Activated T-helper 17 cell treated with anti-CD3 and anti-CD28 coated beads, Interleukin-2, amount 50 U/mL, for 72 hours (primary cell): ENCODE results near the gene PTPRN2. TPM values are rescaled to one million over a fixed set of nuclear protein-coding genes. Genes with fewer than 3 reads are reported as not detected.

Experiments
- ATAC-seq: fragments of 150-1000 bp; cut with Tn5 transposase; replicated peaks from 2 replicates; pipeline ENCODE4 v1.10.0; 2021; ENCODE audit warnings: mild to moderate bottlenecking, moderate library complexity
- H3K27ac Mint-ChIP-seq: one replicate; pipeline ENCODE4 v1.8.0; 2022; ENCODE audit warnings: mixed read lengths
- H3K27me3 Mint-ChIP-seq: one replicate; pipeline ENCODE4 v1.8.0; 2022; ENCODE audit warnings: mixed read lengths
- H3K36me3 Mint-ChIP-seq: one replicate; pipeline ENCODE4 v1.8.0; 2022; ENCODE audit warnings: low read depth, mild to moderate bottlenecking, mixed read lengths
- H3K4me1 Mint-ChIP-seq: one replicate; pipeline ENCODE4 v1.8.0; 2022; ENCODE audit warnings: mixed read lengths
- H3K4me3 Mint-ChIP-seq: one replicate; pipeline ENCODE4 v1.8.0; 2022; ENCODE audit warnings: mild to moderate bottlenecking, mixed read lengths
- H3K9me3 Mint-ChIP-seq: one replicate; pipeline ENCODE4 v1.8.0; 2022; ENCODE audit warnings: mixed read lengths
- total RNA-seq, 2 donors: library from RNA; stranded (reverse); gene quantifications; one replicate each; pipeline ENCODE4 v1.2.3, GENCODE V29; 2022

Gene PTPRN2
- total RNA-seq, 2 donors from 2014 or later, result 0.48 to 1.4 TPM

DNA sequence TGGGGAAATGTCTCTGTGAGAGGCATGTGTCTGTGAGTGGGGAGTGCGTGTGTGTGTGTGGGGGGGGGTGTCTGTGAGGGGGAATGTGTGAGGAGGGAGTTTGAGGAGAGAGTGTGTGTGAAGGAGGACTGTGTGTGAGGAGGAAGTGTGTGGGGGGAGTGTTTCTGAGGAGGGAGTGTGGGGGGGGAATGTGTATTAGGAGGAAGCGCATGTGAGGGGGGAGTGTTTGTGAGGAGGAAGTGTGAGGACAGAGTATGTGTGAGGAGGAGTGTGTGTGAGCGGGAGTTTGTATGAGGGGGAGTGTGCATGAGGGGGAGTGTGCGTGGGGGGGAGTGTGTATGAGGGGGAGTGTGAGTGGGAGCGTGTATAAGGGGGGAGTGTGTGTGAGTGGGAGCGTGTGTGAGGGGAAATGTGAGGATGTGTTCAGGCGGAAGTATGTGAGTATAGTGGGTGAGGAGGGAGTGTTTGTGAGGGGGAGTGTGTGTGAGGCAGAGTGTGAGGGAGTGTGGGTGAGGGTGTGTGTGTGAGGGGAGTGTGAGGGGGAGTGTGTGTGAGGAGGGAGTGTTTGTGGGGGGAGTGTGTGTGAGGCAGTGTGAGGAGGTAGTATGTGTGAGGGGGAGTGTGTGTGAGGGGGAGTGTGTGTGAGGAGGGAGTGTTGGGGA, 21.8 kb upstream of the PTPRN2 start:
- no peak overlapping the region for H3K4me3 Mint-ChIP-seq
- H3K4me1 Mint-ChIP-seq, result peaks cover 7% of the 10 kb centered on the region
- no peak for ATAC-seq
- H3K27me3 Mint-ChIP-seq, result no peaks in the 10 kb centered on the region
- H3K36me3 Mint-ChIP-seq, result peaks cover 20% of the 10 kb centered on the region
- no peaks in the 10 kb centered on the region for H3K9me3 Mint-ChIP-seq
- H3K27ac Mint-ChIP-seq, result no peak overlapping the region

- Mint-ChIP-seq H3K4me3 (no peak overlapping the region), H3K27me3 (no peaks in the 10 kb centered on the region), H3K4me1 (peaks cover 5% of the 10 kb centered on the region), H3K27ac (no peak overlapping the region), H3K36me3 (peaks cover 12% of the 10 kb centered on the region), H3K9me3 (no peaks in the 10 kb centered on the region)
- ATAC-seq, result no peak
Measured at GRCh38 chr7:158607563-158607962, 19.9 kb upstream of the PTPRN2 start.

DNA sequence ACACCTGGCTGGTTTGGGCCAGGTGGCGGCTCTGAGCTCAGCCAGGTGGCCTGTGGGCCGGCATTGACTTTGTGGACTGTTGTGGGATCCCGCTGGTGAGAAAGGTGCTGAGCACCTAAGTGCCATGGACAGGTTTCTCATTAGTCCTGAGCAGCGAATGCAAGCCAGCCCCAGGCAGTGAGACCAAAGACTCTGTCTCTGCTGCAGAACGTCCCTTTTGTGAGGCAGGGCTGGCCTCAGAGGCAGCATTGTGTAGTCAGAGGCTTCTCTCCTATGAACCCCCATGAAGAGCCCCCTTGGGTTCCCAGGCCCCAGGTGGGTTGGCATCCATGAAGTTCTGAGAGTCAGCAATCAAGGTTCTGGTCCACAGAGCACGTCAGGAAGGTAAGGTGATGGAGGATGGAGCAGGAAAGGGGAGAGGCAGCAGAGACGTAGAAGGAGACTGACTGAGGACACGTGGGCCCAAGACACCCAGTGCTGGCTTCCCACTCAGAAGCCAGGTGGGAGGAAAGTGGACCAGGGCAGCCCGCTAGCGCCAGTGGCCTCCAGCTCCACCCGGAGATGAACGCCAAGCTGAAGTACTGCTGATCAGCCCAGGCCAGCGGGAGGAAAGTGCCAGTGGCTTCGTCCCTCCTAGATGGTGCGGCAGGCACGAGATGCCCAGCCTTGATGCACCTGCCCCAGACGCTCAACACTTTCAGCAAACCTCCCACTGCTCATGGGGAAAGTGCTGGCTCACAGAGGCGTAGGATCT, 19.2 kb upstream of the PTPRN2 start:
- Mint-ChIP-seq H3K27ac (no peak overlapping the region), H3K27me3 (no peaks in the 10 kb centered on the region), H3K36me3 (peaks cover 7% of the 10 kb centered on the region), H3K4me1 (peaks cover 5% of the 10 kb centered on the region), H3K9me3 (no peaks in the 10 kb centered on the region), H3K4me3 (no peak overlapping the region)
- no peak for ATAC-seq

GRCh38 chr7:158606129-158606528, 18.5 kb upstream of the PTPRN2 start:
- no peaks in the 10 kb centered on the region for H3K9me3 Mint-ChIP-seq
- peaks cover 4% of the 10 kb centered on the region for H3K36me3 Mint-ChIP-seq
- ATAC-seq, result no peak
- no peaks in the 10 kb centered on the region for H3K27me3 Mint-ChIP-seq
- H3K4me1 Mint-ChIP-seq, result peaks cover 5% of the 10 kb centered on the region
- no peak overlapping the region for H3K4me3 Mint-ChIP-seq
- H3K27ac Mint-ChIP-seq, result no peak overlapping the region

GRCh38 chr7:158603773-158604755, 16.4 kb upstream of the PTPRN2 start:
- Mint-ChIP-seq H3K9me3 (no peaks in the 10 kb centered on the region), H3K27me3 (no peaks in the 10 kb centered on the region)
- peak; percentile 38 for ATAC-seq

DNA sequence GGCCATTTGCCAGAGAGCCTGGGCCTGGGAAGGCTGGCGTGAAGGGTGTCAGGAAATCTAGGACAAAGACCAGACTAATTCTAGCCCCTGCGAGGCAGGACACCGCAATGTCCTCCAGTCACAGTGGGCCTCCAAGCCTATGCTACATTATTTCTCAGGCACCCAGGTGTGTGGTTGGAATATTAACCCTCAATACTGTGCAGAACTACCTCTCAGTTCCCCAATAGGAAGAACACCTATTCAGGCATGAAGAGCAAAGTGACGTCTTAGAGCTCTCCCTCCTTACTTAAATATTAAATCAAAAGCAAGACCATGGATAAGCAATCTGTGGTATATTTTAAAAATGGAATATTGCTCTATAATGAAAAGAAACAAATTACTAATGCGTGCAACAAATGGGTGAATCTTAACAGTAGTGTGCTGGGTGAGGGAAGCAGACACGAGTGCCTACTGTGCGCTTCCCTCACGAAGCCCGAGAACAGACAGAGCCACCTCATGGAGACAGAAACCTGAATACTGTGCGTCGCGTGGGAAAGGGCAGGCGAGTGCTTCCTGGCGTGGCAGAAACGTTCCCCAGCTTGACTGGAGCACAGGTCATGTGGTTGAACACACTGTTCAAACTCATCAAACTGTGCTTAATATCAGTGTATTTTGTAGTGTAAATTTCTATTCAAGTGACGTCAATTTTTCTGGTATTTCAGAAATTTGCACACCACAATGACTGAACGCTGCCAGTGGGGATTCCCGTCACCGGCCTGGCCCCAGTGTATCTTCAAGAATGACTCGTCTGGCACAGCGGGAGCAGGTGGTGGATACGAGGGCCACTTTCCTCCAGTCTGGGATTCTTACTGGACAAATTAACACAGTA, 15.5 kb upstream of the PTPRN2 start:
- peaks cover 5% of the 10 kb centered on the region for H3K4me1 Mint-ChIP-seq
- no peaks in the 10 kb centered on the region for H3K9me3 Mint-ChIP-seq
- H3K27ac Mint-ChIP-seq, result peak overlapping the region; percentile 28
- peak; percentile 92 for ATAC-seq
- no peaks in the 10 kb centered on the region for H3K36me3 Mint-ChIP-seq
- H3K27me3 Mint-ChIP-seq, result no peaks in the 10 kb centered on the region
- H3K4me3 Mint-ChIP-seq, result peak overlapping the region; percentile 41

More at GRCh38 chr7:158603773-158604755, 16.4 kb upstream of the PTPRN2 start:
- Mint-ChIP-seq H3K36me3 (no peaks in the 10 kb centered on the region), H3K4me3 (peak overlapping the region; percentile 41), H3K27ac (peak overlapping the region; percentile 28), H3K4me1 (peaks cover 5% of the 10 kb centered on the region)

- peaks cover 5% of the 10 kb centered on the region for H3K4me1 Mint-ChIP-seq
- no peak overlapping the region for H3K4me3 Mint-ChIP-seq
- peak overlapping the region; percentile 23 for H3K27ac Mint-ChIP-seq
- no peaks in the 10 kb centered on the region for H3K36me3 Mint-ChIP-seq
- ATAC-seq, result no peak
- H3K27me3 Mint-ChIP-seq, result no peaks in the 10 kb centered on the region
- no peaks in the 10 kb centered on the region for H3K9me3 Mint-ChIP-seq
Measured at GRCh38 chr7:158602041-158602440, 14.4 kb upstream of the PTPRN2 start.

DNA sequence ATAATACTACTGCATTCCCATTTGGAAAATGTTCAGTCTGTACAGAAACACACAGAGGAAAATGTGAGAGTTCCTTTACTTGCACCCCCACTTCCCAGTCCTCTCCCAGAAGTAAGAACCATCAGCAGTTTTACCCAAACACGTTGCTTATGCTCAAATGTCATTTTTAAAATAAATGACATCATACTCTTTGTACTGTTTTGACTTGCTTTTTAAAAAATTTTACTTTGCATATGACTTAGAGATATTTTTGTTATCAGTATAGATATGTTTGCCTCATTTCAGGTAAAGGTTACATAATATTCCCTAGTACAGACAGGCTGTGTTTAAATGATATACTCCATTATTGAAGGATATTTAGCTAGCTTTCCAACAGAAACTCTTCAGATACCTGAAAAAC, 13.5 kb upstream of the PTPRN2 start:
- peaks cover 5% of the 10 kb centered on the region for H3K4me1 Mint-ChIP-seq
- no peaks in the 10 kb centered on the region for H3K27me3 Mint-ChIP-seq

GRCh38 chr7:158596745-158597144, 9.1 kb upstream of the PTPRN2 start:
- no peaks in the 10 kb centered on the region for H3K27me3 Mint-ChIP-seq
- no peak overlapping the region for H3K27ac Mint-ChIP-seq
- no peak for ATAC-seq
- no peaks in the 10 kb centered on the region for H3K9me3 Mint-ChIP-seq
- no peaks in the 10 kb centered on the region for H3K4me1 Mint-ChIP-seq
- no peaks in the 10 kb centered on the region for H3K36me3 Mint-ChIP-seq
- no peak overlapping the region for H3K4me3 Mint-ChIP-seq

More for the DNA sequence above, 13.5 kb upstream of the PTPRN2 start:
- ATAC-seq, result peak; percentile 31
- Mint-ChIP-seq H3K4me3 (no peak overlapping the region), H3K9me3 (no peaks in the 10 kb centered on the region), H3K27ac (peak overlapping the region; percentile 23), H3K36me3 (no peaks in the 10 kb centered on the region)

- Mint-ChIP-seq H3K27ac (no peak overlapping the region), H3K36me3 (no peaks in the 10 kb centered on the region), H3K27me3 (no peaks in the 10 kb centered on the region), H3K4me3 (no peak overlapping the region), H3K9me3 (no peaks in the 10 kb centered on the region), H3K4me1 (no peaks in the 10 kb centered on the region)
- no peak for ATAC-seq
Measured at GRCh38 chr7:158596309-158596708, 8.7 kb upstream of the PTPRN2 start.

- no peak overlapping the region for H3K27ac Mint-ChIP-seq
- no peaks in the 10 kb centered on the region for H3K9me3 Mint-ChIP-seq
- no peak overlapping the region for H3K4me3 Mint-ChIP-seq
- no peaks in the 10 kb centered on the region for H3K27me3 Mint-ChIP-seq
- ATAC-seq, result no peak
- no peaks in the 10 kb centered on the region for H3K36me3 Mint-ChIP-seq
- H3K4me1 Mint-ChIP-seq, result no peaks in the 10 kb centered on the region
Measured at GRCh38 chr7:158595068-158595467, 7.4 kb upstream of the PTPRN2 start.

- Mint-ChIP-seq H3K9me3 (no peaks in the 10 kb centered on the region), H3K27me3 (peaks cover 6% of the 10 kb centered on the region), H3K27ac (no peak overlapping the region), H3K4me1 (no peaks in the 10 kb centered on the region), H3K4me3 (no peak overlapping the region), H3K36me3 (no peaks in the 10 kb centered on the region)
- ATAC-seq, result no peak
Measured at GRCh38 chr7:158592541-158592940, 4.9 kb upstream of the PTPRN2 start.

GRCh38 chr7:158591944-158592343, 4.3 kb upstream of the PTPRN2 start:
- no peak overlapping the region for H3K27ac Mint-ChIP-seq

GRCh38 chr7:158590181-158590530, 2.5 kb upstream of the PTPRN2 start:
- H3K4me3 Mint-ChIP-seq, result no peak overlapping the region
- H3K27me3 Mint-ChIP-seq, result peaks cover 16% of the 10 kb centered on the region
- H3K36me3 Mint-ChIP-seq, result no peaks in the 10 kb centered on the region
- ATAC-seq, result no peak
- H3K27ac Mint-ChIP-seq, result no peak overlapping the region
- no peaks in the 10 kb centered on the region for H3K4me1 Mint-ChIP-seq
- no peaks in the 10 kb centered on the region for H3K9me3 Mint-ChIP-seq

More at GRCh38 chr7:158591944-158592343, 4.3 kb upstream of the PTPRN2 start:
- Mint-ChIP-seq H3K9me3 (no peaks in the 10 kb centered on the region), H3K4me1 (no peaks in the 10 kb centered on the region), H3K36me3 (no peaks in the 10 kb centered on the region), H3K27me3 (peaks cover 6% of the 10 kb centered on the region), H3K4me3 (no peak overlapping the region)
- no peak for ATAC-seq
